Measurements from ENCODE around the gene FUT8.

FUT8 gene

DNA sequence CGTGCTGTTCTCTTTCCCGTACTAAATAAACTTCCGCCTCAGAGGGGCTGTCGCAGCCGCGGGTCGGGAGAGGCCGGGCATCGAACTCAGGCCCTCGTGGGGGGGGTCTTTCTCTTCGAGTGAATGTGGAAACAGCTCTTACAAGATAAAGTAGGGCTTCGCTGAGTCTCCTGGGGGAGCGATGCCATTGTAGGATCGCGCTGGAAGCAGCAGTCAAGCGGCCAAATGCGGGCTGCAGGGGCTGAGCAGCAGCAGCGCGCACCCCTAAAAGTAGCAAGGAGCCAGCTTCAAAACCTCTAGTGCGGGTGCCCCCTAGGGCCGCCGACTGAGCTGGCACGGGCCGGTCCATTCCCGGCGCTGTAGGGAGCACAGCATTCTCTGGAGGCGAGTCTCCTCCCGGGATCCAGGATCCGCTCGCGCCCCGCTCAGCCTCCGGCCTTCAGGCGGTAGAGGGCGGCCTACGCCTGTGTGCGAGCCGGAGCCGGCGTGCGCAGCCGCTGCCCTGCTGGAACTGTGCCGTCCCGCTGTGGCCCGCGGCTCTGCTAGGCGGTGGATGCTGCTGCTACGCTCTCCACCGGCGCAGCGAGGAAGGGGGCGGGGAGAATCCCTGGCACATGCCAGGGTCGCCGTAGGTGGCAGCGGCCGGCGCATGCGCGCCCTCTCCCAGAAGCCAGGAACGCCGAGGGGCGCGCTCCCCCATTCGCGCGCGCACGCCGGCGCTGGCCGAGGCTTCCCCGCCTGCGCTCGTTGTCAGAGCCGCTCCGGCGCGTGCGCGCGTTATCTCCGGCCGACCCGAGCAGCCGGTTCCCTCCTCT is at the start of gene FUT8:
Gene FUT8, plus strand, starts transcription at position 699 of the 815 bp plus-strand sequence. CDS start 148,834 bp downstream, outside the sequence.
- peak within 1 kb of the TSS; percentile 91 for H3K4me3 ChIP-seq (ENCODE audit: low read depth, low read length)
- TF ChIP-seq, protein P1, sequence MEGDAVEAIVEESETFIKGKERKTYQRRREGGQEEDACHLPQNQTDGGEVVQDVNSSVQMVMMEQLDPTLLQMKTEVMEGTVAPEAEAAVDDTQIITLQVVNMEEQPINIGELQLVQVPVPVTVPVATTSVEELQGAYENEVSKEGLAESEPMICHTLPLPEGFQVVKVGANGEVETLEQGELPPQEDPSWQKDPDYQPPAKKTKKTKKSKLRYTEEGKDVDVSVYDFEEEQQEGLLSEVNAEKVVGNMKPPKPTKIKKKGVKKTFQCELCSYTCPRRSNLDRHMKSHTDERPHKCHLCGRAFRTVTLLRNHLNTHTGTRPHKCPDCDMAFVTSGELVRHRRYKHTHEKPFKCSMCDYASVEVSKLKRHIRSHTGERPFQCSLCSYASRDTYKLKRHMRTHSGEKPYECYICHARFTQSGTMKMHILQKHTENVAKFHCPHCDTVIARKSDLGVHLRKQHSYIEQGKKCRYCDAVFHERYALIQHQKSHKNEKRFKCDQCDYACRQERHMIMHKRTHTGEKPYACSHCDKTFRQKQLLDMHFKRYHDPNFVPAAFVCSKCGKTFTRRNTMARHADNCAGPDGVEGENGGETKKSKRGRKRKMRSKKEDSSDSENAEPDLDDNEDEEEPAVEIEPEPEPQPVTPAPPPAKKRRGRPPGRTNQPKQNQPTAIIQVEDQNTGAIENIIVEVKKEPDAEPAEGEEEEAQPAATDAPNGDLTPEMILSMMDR (IDR thresholded peaks at IDR 0.05; ENCODE audit: low read depth, low read length, missing control alignments) = peak; percentile 72
- in situ Hi-C loops (cut with HindIII; ENCODE audit: low sequenced_read_pairs) = loop anchor here (5.0 kb wide), 1 partner anchor 180 kb away; no protein-coding TSS in a partner anchor
- peak; percentile 93 for DNase-seq (ENCODE audit: low read depth)

DNA sequence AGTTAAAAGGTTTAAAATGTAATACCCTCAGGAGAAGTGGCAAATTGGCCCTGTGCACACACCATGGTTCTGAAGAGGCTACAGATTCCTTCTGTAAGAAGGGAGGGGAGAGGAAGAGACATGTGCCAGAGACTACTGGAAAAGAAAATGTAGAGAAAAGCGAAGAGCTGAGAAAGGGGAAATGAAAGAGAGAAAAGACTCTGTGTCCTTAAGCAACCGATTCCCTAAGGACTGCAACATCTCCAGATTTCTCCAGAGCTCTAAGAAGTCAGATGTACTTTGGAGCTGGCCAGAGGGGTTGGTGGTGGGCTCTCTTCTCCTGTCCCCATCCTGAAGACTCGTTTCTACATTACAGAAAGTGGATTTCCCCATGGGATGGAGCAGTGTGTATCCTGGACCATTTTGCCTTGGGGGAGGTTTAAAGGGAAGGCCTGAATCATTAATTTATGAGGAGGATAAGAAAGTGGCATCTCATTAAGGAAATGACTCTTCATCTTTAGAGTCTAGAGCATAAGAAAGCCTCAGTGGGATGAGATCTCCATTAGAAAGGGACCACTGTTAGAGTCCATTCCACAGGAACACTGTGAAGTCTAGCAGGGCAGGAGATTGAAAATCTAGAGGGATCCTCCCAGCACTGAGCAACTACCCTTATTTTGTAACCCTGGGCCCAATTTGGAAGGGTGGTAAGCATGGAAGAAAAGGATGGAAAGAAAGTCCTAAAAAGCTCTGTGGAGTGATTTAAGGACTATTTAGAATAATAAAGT is 45.5 kb upstream of the FUT8 start:
- TF ChIP-seq, protein P1 (IDR thresholded peaks at IDR 0.05; ENCODE audit: low read depth, low read length, missing control alignments) = no peak
- no peak overlapping the region for H3K4me3 ChIP-seq (ENCODE audit: low read depth, low read length)
- DNase-seq (ENCODE audit: low read depth) = no peak
- in situ Hi-C loops (cut with HindIII; ENCODE audit: low sequenced_read_pairs) = no loop called here

DNA sequence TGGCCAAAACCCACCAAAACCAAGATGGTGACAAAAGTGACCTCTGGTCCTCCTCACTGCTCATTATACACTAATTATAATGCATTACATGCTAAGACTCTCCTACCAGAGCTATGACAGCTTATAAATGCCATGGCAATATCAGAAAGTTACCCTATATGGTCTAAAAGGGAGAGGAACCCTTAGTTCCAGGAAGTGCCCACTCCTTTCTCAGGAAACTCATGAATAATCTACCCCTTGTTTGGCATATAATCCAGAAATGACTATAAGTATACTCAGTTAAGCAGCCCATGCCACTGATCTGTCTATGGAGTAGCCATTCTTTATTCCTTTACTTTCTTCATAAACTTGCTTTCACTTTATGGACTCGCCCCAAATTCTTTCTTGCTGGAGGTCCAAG is 43.0 kb upstream of the FUT8 start:
- TF ChIP-seq, protein P1 (IDR thresholded peaks at IDR 0.05; ENCODE audit: low read depth, low read length, missing control alignments) = no peak
- DNase-seq (ENCODE audit: low read depth) = no peak
- in situ Hi-C loops (cut with HindIII; ENCODE audit: low sequenced_read_pairs) = no loop called here
- H3K4me3 ChIP-seq (ENCODE audit: low read depth, low read length) = no peak overlapping the region

DNA sequence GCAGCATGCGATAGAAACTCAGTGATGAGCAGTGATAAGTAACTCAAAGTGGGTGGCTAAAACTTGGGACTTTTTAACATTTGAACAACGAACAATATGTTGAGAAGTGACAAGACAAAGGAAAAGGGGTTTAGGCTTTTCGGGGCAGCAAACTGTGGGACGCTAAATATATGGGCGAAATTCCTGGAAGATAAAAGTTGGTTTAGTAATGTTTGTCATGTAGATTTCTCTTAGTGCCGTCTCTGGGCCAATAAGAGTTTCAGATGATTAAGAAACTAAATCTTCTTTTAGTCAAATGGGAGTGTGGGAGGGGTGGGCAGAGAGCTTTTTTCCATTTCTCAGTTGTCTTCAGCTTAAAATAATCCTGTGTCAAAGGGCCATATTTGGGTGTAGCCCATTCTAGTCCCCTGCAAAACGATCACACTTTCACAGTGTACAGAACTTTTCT is 41.7 kb upstream of the FUT8 start:
- TF ChIP-seq, protein P1 (IDR thresholded peaks at IDR 0.05; ENCODE audit: low read depth, low read length, missing control alignments) = no peak
- no peak for DNase-seq (ENCODE audit: low read depth)
- in situ Hi-C loops (cut with HindIII; ENCODE audit: low sequenced_read_pairs) = no loop called here
- H3K4me3 ChIP-seq (ENCODE audit: low read depth, low read length) = no peak overlapping the region

DNA sequence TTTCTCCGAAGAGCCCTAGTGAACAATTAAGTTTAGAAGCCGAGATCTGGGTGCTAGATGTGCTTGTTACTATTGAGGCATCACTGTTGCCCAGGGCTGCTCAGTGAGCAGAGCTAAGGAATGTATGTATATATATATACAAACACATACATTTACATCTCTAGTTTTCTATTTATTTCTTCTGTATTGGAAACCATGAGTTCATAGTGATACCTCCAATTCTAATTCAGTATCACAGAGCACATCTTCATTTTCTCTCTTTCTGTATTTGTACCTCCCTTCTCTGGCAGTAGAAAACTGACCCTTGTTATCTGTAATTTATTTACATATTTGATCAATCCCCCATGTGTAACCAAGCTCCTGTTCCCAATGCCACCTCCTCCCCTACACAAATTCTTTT is 40.7 kb upstream of the FUT8 start:
- TF ChIP-seq, protein P1 (IDR thresholded peaks at IDR 0.05; ENCODE audit: low read depth, low read length, missing control alignments) = no peak
- in situ Hi-C loops (cut with HindIII; ENCODE audit: low sequenced_read_pairs) = no loop called here
- no peak overlapping the region for H3K4me3 ChIP-seq (ENCODE audit: low read depth, low read length)
- DNase-seq (ENCODE audit: low read depth) = no peak

DNA sequence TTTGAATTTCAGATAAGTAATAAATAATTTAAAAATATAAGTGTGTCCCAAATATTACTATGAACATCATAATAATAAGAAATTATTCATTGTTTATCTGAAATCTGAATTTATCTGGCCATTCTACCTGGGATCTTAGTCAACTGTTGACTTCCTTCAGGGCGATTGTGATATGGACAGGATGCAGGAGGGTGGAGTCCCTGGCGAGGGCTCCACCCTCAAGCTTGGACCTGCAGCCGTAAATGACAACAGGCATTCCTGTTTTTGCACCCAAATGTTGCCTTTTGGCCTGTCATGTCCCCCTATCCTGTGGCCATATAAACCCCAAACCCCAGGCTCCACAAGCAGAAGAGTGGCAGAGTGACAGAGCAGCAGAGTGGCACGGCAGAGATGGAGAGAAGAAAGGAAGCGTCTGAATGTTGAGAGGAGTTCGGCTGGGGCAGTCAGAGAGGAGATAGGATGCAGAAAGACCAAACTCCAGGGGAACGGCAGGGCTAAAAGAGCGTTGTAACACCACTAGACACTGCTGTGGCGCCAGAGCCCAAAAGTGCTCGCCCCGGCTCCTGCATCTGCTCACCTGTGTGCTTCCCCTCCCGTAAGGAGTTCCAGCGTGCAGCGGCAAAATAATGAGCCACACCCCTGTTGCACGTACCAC is 39.4 kb upstream of the FUT8 start:
- no peak for DNase-seq (ENCODE audit: low read depth)
- no peak overlapping the region for H3K4me3 ChIP-seq (ENCODE audit: low read depth, low read length)
- in situ Hi-C loops (cut with HindIII; ENCODE audit: low sequenced_read_pairs) = no loop called here
- TF ChIP-seq, protein P1 (IDR thresholded peaks at IDR 0.05; ENCODE audit: low read depth, low read length, missing control alignments) = no peak

Data from astrocyte of the cerebellum (primary cell).